Erythroblast (primary cell): ENCODE data around the gene SEPTIN2.

Experiments
- GATA1 ChIP-seq: IDR thresholded peaks from 2 replicates; pipeline ENCODE4 v1.6.1; 2011; ENCODE audit warnings: low read depth, mild to moderate bottlenecking, control low read depth, low read length, moderate library complexity
- POLR2A ChIP-seq: IDR thresholded peaks from 2 replicates; pipeline ENCODE4 v1.6.1; 2011; ENCODE audit warnings: mild to moderate bottlenecking, low read length

- TF ChIP-seq POLR2A (no peak), GATA1 (no peak)
Observed at GRCh38 chr2:241307055-241307454, 8.7 kb upstream of the SEPTIN2 start.
